Uterus (tissue), 2 donors: ENCODE data around the gene FAM120B.

Experiments used
- CTCF ChIP-seq, 4 experiments: fragments of 200-600 bp in 2 of 4; fragments of 450-650 bp in 2 of 4; sonication (generic) in 2 of 4; IDR thresholded peaks; one replicate each; pipeline ENCODE4 v1.5.1; 2016 to 2019; ENCODE audit warnings: antibody characterized with exemption in 4 of 4, mild to moderate bottlenecking in 2 of 4, moderate library complexity in 1 of 4
- POLR2A ChIP-seq, 2 donors: fragments of 450-650 bp; IDR thresholded peaks; one replicate each; pipeline ENCODE4 v1.6.1; 2016; ENCODE audit warnings: antibody characterized with exemption in 2 of 2, mild to moderate bottlenecking in 1 of 2, moderate library complexity in 1 of 2

- TF ChIP-seq CTCF (IDR thresholded peaks at IDR 0.05) (no peak), POLR2A (IDR thresholded peaks at IDR 0.05) (no peak)
These were observed 64.5 kb downstream of the FAM120B start for GRCh38 chr6:170371080-170371479.
